Tibial nerve (tissue), 3 donors: ENCODE measurements around the gene SPDYE16.
"Not testable (repeated sequence)": the region's sequence is repeated elsewhere in the genome, so short reads cannot be mapped to it uniquely, and the experiment has no call there.

Experiments used
- POLR2A ChIP-seq, 2 donors: fragments of 450-650 bp; IDR thresholded peaks; one replicate each; pipeline ENCODE4 v1.6.1; 2017; ENCODE audit warnings: antibody characterized with exemption in 2 of 2, mild to moderate bottlenecking in 2 of 2, moderate library complexity in 2 of 2
- TF ChIP-seq, protein P1 (sequence below), 5 experiments: fragments of 200-600 bp in 3 of 5; fragments of 450-650 bp in 2 of 5; sonication (generic) in 3 of 5; IDR thresholded peaks; one replicate each; pipeline ENCODE4 v1.5.1; 2016 to 2019; ENCODE audit warnings: antibody characterized with exemption in 5 of 5, mild to moderate bottlenecking in 3 of 5, moderate library complexity in 2 of 5

DNA sequence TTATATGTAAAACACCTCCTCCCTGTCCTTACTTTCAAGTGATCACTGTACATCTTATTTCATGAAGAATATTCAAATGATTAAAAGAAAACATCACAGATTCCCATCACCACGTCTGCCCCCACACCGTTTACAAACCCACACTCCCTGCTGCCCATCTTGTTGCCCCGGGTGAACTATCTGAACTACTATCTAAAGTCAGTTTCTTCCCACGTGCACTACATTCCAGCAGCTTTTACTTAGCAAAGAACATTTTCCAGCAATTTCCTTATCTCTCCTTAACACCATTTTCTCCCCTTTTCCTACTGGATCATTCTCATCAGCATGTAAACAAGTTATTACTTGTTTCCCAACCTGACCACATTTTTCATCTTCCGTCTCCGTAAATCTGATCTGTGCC is 16.6 kb upstream of the SPDYE16 start:
- TF ChIP-seq POLR2A (IDR thresholded peaks at IDR 0.05): not testable (repeated sequence)
- TF ChIP-seq, protein P1, sequence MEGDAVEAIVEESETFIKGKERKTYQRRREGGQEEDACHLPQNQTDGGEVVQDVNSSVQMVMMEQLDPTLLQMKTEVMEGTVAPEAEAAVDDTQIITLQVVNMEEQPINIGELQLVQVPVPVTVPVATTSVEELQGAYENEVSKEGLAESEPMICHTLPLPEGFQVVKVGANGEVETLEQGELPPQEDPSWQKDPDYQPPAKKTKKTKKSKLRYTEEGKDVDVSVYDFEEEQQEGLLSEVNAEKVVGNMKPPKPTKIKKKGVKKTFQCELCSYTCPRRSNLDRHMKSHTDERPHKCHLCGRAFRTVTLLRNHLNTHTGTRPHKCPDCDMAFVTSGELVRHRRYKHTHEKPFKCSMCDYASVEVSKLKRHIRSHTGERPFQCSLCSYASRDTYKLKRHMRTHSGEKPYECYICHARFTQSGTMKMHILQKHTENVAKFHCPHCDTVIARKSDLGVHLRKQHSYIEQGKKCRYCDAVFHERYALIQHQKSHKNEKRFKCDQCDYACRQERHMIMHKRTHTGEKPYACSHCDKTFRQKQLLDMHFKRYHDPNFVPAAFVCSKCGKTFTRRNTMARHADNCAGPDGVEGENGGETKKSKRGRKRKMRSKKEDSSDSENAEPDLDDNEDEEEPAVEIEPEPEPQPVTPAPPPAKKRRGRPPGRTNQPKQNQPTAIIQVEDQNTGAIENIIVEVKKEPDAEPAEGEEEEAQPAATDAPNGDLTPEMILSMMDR (IDR thresholded peaks at IDR 0.05): not testable (repeated sequence)
